IPS-15b (cell line): ENCODE results near the gene RASGRF2.

Experiments used
- H3K27me3 ChIP-seq: one replicate; pipeline ENCODE4 v1.6.1; 2013; ENCODE audit warnings: low read length; ENCODE audit not compliant: control insufficient read depth, insufficient read depth
- H3K36me3 ChIP-seq: one replicate; pipeline ENCODE4 v1.6.1; 2013; ENCODE audit warnings: low read length; ENCODE audit not compliant: control insufficient read depth, insufficient read depth
- H3K4me1 ChIP-seq: one replicate; pipeline ENCODE4 v1.6.1; 2013; ENCODE audit warnings: mild to moderate bottlenecking, low read length; ENCODE audit not compliant: control insufficient read depth, insufficient read depth
- H3K4me3 ChIP-seq: one replicate; pipeline ENCODE4 v1.5.1; 2013; ENCODE audit warnings: low read depth, low read length
- H3K9ac ChIP-seq: one replicate; pipeline ENCODE4 v1.6.1; 2013; ENCODE audit warnings: low read depth, mild to moderate bottlenecking, low read length
- H3K9me3 ChIP-seq: one replicate; pipeline ENCODE4 v1.6.1; 2013; ENCODE audit warnings: mild to moderate bottlenecking, low read length; ENCODE audit not compliant: control insufficient read depth, insufficient read depth

RASGRF2 gene

GRCh38 chr5:80926979-80927656 is 33.0 kb upstream of the RASGRF2 start:
- Histone ChIP-seq H3K9ac (no peak overlapping the region), H3K27me3 (no peaks in the 10 kb centered on the region), H3K9me3 (no peaks in the 10 kb centered on the region), H3K4me1 (no peaks in the 10 kb centered on the region), H3K4me3 (no peak overlapping the region), H3K36me3 (no peaks in the 10 kb centered on the region)

- Histone ChIP-seq H3K9ac (no peak overlapping the region), H3K4me1 (no peaks in the 10 kb centered on the region), H3K36me3 (no peaks in the 10 kb centered on the region), H3K9me3 (no peaks in the 10 kb centered on the region), H3K4me3 (no peak overlapping the region), H3K27me3 (no peaks in the 10 kb centered on the region)
Observed at GRCh38 chr5:80928073-80928472, 32.1 kb upstream of the RASGRF2 start.

- no peaks in the 10 kb centered on the region for H3K4me1 ChIP-seq
- no peak overlapping the region for H3K9ac ChIP-seq
- H3K9me3 ChIP-seq: no peaks in the 10 kb centered on the region
- H3K4me3 ChIP-seq: no peak overlapping the region
- no peaks in the 10 kb centered on the region for H3K27me3 ChIP-seq
- no peaks in the 10 kb centered on the region for H3K36me3 ChIP-seq
Observed at GRCh38 chr5:80930940-80931339, 29.2 kb upstream of the RASGRF2 start.

GRCh38 chr5:80931411-80931810 is 28.8 kb upstream of the RASGRF2 start:
- H3K9ac ChIP-seq: no peak overlapping the region
- no peaks in the 10 kb centered on the region for H3K4me1 ChIP-seq
- H3K9me3 ChIP-seq: no peaks in the 10 kb centered on the region
- no peaks in the 10 kb centered on the region for H3K27me3 ChIP-seq
- no peaks in the 10 kb centered on the region for H3K36me3 ChIP-seq
- H3K4me3 ChIP-seq: no peak overlapping the region

GRCh38 chr5:80933036-80933435 is 27.1 kb upstream of the RASGRF2 start:
- H3K4me1 ChIP-seq: no peaks in the 10 kb centered on the region
- H3K36me3 ChIP-seq: no peaks in the 10 kb centered on the region
- no peaks in the 10 kb centered on the region for H3K9me3 ChIP-seq
- H3K9ac ChIP-seq: no peak overlapping the region
- no peak overlapping the region for H3K4me3 ChIP-seq
- H3K27me3 ChIP-seq: no peaks in the 10 kb centered on the region

GRCh38 chr5:80934751-80935150 is 25.4 kb upstream of the RASGRF2 start:
- Histone ChIP-seq H3K9me3 (no peaks in the 10 kb centered on the region), H3K36me3 (no peaks in the 10 kb centered on the region), H3K4me1 (no peaks in the 10 kb centered on the region), H3K9ac (no peak overlapping the region), H3K27me3 (no peaks in the 10 kb centered on the region), H3K4me3 (no peak overlapping the region)

- no peaks in the 10 kb centered on the region for H3K9me3 ChIP-seq
- H3K36me3 ChIP-seq: no peaks in the 10 kb centered on the region
- no peak overlapping the region for H3K9ac ChIP-seq
- no peaks in the 10 kb centered on the region for H3K4me1 ChIP-seq
- H3K4me3 ChIP-seq: no peak overlapping the region
- no peaks in the 10 kb centered on the region for H3K27me3 ChIP-seq
Observed at GRCh38 chr5:80935811-80936385, 24.3 kb upstream of the RASGRF2 start.

GRCh38 chr5:80936881-80937280 is 23.3 kb upstream of the RASGRF2 start:
- Histone ChIP-seq H3K9ac (no peak overlapping the region), H3K4me1 (no peaks in the 10 kb centered on the region), H3K27me3 (no peaks in the 10 kb centered on the region), H3K36me3 (no peaks in the 10 kb centered on the region), H3K4me3 (no peak overlapping the region), H3K9me3 (no peaks in the 10 kb centered on the region)

GRCh38 chr5:80937584-80938356 is 22.4 kb upstream of the RASGRF2 start:
- no peaks in the 10 kb centered on the region for H3K36me3 ChIP-seq
- H3K4me1 ChIP-seq: no peaks in the 10 kb centered on the region
- no peaks in the 10 kb centered on the region for H3K27me3 ChIP-seq
- no peaks in the 10 kb centered on the region for H3K9me3 ChIP-seq
- H3K9ac ChIP-seq: no peak overlapping the region
- no peak overlapping the region for H3K4me3 ChIP-seq

- H3K9ac ChIP-seq: no peak overlapping the region
- no peak overlapping the region for H3K4me3 ChIP-seq
- no peaks in the 10 kb centered on the region for H3K27me3 ChIP-seq
- H3K4me1 ChIP-seq: no peaks in the 10 kb centered on the region
- no peaks in the 10 kb centered on the region for H3K9me3 ChIP-seq
- H3K36me3 ChIP-seq: no peaks in the 10 kb centered on the region
Observed at GRCh38 chr5:80941496-80941895, 18.7 kb upstream of the RASGRF2 start.

- no peaks in the 10 kb centered on the region for H3K9me3 ChIP-seq
- no peaks in the 10 kb centered on the region for H3K36me3 ChIP-seq
- H3K27me3 ChIP-seq: no peaks in the 10 kb centered on the region
- peaks cover 8% of the 10 kb centered on the region for H3K4me1 ChIP-seq
- no peak overlapping the region for H3K9ac ChIP-seq
- no peak overlapping the region for H3K4me3 ChIP-seq
Observed at GRCh38 chr5:80951366-80951765, 8.8 kb upstream of the RASGRF2 start.

GRCh38 chr5:80953587-80953986 is 6.6 kb upstream of the RASGRF2 start:
- H3K9ac ChIP-seq: no peak overlapping the region
- peaks cover 19% of the 10 kb centered on the region for H3K4me1 ChIP-seq
- H3K4me3 ChIP-seq: no peak overlapping the region
- H3K27me3 ChIP-seq: peaks cover 2% of the 10 kb centered on the region
- no peaks in the 10 kb centered on the region for H3K9me3 ChIP-seq
- H3K36me3 ChIP-seq: no peaks in the 10 kb centered on the region
